ENCODE results near the gene CD300LG.
"Not testable (repeated sequence)": the region's sequence is repeated elsewhere in the genome, so short reads cannot be mapped to it uniquely, and the experiment has no call there.

CD300LG gene

DNA sequence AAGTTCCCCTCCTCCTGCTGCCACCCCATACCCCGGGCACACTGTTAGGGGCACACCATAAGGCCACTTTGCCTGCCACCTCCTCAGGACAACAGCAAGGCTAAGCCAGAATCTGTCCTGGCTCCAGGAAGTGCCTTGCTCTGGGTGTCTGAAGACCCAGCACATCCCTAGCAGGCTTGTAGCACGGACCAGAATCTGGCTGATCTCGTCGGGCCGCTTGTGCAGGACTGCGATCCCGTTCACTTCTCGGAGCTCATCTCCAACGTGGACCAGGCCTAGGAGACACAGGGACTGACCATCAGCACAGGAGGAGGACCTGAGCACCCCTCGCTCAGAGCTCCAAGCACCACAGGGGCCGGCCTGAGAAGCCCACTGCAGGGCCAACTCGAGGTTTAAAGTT is 21.4 kb upstream of the CD300LG start:
- DNase-seq (ENCODE audit: low read depth), result no peak

DNA sequence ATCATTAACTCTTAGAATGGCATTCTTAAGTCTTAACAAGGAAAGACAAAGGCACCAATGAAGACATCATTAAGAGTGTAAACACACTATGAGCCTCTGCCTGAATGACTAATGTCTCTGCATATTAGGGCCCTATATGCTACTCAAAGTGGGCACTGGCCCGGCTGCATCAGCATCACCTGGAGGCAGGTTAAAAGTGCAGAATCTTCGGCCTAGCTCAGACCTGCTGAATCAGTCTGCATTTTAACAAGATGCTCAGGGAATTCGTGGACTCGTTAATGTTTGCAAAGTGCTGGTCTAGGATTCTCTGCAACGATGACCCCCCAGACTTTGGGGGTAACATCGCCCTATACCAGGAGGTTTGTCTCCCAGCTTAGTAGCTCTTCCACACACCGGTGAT is 20.8 kb upstream of the CD300LG start:
- DNase-seq (ENCODE audit: low read depth), result no peak

DNA sequence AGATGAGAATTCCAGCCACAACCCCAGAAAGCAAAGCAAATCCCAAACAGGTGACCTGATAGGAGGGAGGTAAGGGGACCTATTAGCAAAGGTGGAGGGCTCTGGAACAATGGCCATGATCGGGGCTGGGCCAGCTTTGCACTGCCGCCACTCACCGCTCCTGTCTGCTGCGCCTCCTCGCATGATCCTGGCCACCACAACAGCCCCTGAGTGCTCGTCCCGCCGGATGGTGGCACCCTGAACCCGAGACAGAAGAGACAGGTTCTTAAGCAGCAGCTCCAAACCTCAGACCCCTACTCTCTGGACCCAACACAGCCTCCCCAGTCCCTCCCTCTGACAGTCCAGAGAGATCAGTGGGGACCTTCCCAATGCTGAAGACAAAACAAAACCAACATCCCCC is 19.4 kb upstream of the CD300LG start:
- DNase-seq (ENCODE audit: low read depth), result no peak

DNA sequence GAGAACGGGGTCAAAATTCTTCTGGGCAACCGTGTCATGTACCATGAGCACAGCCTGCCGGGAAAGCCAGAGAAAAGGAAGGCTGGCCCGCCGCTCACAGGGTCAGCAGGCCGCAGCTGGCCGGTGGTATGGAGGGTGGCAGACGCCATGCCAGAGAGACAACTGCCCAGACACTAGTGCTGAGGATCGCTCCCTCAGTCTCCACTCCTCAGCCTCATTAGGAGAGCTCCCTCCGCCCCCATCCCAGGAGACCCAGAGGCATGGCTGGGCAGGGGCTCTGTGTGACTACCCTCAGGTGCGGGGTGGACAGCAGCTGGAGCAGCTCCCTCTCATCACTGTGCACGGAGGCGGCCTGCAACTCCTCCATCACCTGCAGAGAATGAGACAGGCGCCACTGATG is 17.2 kb upstream of the CD300LG start:
- DNase-seq (ENCODE audit: low read depth), result no peak

DNA sequence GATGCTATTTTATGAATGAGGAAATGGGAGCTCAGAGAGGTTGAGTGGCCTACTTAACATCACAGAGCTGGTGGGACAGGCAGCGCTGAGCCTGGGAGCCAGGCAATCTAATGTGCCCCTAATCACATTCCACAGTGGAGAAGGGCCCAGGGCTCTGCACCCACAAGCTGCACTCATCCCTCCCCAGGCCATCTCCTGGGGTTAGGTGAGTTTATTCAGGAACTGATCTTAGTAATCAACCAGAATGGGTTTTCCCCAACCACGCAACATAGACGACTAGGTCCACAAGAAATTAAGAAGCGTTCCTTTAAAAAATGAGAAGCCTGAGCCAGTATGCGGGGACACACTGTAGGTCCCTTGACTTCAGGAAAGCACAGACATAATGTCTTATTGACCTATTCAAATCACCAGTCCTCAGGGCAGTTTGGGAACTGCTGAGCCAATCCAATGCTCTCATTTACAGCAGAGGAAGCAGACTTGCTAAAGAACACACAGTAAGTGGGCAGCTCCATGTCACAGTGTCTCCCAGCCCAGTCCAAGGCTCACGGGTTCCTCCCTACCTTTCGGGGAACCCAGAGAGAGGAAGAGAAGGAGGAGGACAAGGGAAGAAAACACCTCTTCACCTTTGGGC is 16.4 kb upstream of the CD300LG start:
- DNase-seq (ENCODE audit: low read depth), result no peak

DNA sequence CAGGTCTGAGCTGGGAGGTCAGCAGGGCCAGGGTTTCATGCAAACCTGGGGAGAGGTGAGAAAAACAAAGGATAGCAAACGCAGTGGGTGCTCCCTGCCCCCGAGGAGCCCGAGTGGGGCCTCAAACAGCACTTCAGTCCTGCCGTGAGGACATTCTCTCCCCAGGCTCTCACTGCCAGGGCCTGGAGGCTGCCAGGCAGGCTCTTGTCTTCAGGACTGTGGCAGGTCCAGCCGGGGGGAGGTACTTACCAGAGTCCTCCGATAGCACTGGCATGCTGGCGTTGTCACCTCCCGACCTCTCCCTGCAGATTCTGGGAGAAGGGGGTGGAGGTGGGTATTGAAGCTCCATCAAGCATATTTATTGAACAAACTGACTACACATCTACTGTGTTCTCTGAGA is 15.3 kb upstream of the CD300LG start:
- DNase-seq (ENCODE audit: low read depth), result no peak

DNA sequence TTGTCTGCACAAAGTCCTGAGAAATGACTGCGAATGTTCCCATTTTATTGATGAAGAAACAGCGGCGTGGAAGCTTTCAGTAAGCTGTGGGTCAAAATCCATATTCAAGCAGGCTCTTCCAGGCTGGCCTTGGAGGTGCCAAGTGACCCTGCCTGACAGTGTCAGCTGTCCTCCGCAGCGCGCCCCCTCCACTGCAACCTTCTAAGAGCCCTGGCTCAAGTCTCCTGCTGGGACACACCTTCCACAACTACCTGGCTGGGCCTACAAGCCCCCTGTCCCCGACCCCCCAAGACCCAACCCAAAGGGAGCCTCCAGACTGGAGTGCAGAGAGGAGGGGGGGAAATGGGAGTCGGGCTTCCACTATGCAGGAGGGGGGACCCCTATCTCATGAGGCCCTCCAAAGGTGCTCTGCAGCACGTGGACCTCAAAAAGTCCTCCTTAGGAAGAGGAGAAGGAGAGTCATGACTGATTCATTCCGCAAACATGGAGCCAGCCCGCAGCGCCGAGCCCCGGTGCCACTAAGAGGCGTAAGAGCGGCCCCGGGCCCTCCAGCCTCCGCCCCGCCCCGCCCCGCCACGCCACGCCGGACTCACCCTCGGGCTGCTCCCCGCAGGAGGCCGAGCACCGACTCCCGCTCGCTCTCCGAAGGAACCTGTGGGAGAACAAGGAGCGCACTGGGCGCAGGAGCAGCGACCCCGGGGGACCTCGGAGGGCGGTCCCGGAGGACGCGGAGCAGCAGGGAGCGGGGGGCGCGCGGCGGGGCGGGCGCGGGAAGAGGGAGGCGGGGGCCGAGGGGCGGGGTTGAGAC is 14.6 kb upstream of the CD300LG start:
- no peak for DNase-seq (ENCODE audit: low read depth)

DNA sequence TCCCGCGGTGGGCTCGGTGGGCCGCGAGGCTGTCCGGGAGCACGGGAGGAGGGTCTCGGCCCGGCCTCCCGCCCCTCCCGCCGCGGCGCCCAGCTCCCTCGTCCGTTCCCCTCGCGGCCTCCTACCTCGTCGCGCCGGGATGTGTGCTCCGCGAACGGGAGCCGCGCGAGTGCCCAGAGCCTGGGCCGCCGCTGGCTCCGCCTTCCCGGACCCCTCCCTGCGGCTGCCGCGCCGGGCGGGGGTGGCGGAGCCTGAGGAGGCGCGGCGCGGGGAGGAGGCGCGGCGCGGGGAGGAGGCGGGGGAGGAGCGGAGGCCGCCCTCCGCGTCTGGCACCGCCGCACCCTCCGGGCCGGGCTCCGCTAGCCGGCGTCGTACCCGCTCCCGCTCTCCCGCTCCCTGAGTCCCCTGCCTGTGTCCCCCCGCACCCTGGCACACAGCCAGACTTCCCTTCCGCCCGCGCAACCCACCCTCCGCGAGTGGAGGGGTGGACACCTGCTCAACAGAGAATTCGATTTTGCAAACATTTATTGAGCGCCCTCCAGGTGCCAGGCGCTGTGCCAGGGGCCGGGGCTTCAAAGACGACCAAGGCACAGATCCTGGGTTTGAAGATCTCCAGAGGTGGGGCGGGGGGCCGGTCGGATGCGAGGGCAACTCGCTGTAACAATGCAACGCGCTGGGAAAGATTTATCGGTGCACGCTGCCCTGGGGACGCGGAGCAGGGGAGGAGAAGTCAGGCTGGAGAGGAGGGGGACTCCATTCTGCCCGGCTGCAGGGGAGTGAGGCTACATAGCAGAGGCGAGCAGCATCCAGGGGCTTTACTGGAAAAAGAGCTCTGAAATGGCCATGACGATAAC is 13.8 kb upstream of the CD300LG start, which contains the start of gene MPP3:
Gene MPP3 (minus strand): TSS at position 171 of the 854 bp plus-strand sequence. CDS start 1,240 bp downstream, outside the sequence.
- DNase-seq (ENCODE audit: low read depth), result peak; percentile 16

DNA sequence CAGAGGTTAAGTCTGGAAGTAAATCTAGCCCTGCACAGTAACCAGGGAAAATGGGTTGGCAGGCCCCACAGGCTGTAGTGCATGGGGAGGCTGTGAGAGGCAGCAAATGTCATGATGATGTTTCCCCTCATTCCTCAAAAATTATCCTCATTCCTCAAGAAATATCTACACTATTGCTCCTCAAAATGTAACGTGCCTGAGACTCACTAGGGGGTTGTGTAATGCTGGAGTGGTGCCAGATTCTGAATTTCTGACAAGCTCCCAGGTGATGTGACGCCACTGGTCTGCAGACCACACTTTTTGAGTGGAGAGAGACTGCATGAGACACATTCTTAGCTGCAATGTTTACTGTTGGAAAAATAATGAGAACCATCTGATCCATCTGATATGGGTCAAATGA is 12.9 kb upstream of the CD300LG start:
- no peak for DNase-seq (ENCODE audit: low read depth)

DNA sequence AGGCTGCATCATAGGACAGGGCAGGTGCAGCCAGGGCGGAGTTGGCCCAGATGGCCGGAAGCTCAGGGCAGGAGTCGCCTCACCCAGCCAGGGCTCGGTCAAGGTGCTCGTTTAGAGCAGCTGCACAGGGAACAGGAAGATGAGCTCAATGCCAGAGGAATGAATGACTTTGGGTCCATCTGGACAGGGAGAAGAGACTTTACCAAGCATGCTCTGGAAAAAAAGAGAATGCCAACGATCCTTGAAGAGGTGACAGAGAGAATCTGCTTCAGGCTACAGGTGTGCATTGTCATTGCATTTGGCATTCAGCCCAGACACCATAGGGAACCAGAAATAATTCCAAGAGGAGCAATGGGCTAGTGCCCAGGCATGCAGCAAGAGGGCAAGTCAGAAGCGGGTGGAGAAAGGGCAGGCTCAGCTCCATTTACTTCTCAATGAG is 7.3 kb upstream of the CD300LG start:
- DNase-seq (ENCODE audit: low read depth), result no peak

DNA sequence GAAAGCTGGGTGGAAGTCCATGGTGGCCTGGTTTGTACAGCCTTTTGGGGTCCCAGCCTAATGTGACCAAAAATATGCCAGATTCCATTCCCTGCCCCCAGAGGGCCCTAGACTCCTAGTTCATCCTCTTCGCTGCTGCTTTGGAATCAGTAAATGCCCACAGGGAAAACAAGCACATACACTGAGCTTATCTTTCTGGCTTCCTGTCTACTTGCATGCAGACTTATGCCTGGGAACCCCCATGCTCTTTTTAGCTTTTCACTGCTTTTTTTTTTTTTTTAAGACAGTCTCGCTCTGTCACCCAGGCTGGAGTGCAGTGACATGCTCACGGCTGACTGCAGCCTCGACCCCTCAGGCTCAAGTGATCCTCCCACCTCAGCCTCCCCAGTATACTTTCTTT is 6.2 kb upstream of the CD300LG start:
- no peak for DNase-seq (ENCODE audit: low read depth)

DNA sequence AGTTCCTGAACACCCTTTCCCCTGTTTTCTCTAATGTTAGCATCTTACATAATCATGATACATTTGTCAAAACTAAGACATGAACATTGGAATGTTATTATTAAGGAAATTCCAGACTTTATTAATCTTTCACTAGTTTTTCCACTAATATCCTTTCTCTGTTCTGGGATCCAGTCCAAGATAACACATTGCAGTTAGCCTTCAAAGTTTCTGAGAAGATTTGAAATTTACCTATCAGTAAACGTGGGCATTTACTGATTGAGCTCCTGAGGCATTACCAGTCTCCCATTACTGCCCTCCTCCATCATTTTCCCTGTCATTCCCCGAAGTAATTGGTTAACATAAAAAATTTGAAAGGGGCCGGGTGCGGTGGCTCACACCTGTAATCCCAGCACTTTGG is 5.7 kb upstream of the CD300LG start:
- no peak for DNase-seq (ENCODE audit: low read depth)

DNA sequence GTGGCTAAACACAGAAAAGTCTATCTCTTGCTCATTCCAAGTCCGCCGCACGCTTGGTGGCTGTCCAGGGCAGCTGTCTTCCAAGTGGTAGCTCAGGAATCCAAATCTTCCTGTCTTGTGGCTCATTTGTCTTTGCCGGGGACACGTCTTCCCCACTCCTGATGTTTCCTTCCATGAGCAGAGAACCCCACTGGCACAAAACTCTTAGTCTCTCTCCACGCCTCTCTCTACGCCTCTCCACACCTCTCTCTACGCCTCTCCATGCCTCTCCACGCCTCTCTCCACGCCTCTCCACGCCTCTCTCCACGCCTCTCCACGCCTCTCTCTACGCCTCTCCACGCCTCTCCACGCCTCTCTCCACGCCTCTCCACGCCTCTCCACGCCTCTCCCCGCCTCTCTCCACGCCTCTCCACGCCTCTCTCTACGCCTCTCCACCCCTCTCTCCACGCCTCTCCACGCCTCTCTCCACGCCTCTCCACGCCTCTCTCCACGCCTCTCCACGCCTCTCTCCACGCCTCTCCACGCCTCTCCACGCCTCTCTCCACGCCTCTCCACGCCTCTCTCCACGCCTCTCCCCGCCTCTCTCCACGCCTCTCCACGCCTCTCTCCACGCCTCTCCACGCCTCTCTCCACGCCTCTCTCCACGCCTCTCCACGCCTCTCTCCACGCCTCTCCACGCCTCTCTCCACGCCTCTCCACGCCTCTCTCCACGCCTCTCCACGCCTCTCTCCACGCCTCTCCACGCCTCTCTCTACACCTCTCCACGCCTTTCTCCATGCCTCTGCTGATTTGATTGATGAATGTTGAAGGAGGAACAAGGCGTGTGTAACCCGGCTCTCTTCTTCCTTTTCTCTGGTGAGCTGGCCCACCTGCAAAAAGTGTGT is 4.6 kb upstream of the CD300LG start:
- DNase-seq (ENCODE audit: low read depth), result not testable (repeated sequence)

DNA sequence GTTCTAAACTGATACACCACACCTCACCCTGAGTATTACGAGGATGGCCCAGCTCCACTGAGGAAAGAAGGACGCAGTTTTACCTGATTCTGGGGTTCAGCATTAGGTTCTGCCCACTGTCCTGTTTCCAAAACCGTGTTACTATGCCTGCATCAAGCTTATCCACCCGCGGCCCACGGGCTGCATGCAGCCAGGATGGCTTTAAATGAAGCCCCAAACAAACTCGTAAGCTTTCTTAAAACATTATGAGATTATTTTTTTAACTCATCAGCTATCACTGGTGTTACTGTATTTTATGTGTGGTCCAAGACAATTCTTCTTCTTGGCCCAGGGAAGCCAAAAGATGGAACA is 4.0 kb upstream of the CD300LG start:
- DNase-seq (ENCODE audit: low read depth), result no peak

DNA sequence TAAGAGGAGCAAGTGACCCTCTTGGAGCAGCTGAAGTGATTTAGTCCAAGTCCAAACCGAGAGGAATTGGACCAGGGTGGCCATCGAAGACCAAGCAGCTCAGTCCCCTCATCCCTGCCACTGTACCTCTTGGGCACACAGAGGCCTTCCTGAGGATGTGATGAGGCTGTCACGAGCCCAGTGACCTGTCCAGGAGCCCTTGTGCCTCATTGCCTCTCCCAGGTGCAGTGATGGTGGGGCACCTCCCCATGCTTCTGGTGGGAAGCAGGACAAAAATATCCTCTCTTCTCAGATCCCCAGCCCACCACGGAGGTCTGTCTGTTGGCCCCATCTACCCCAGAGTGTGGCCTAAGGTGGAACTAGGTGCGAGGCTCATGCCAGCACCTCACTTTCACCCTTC is 2.7 kb upstream of the CD300LG start:
- no peak for DNase-seq (ENCODE audit: low read depth)

DNA sequence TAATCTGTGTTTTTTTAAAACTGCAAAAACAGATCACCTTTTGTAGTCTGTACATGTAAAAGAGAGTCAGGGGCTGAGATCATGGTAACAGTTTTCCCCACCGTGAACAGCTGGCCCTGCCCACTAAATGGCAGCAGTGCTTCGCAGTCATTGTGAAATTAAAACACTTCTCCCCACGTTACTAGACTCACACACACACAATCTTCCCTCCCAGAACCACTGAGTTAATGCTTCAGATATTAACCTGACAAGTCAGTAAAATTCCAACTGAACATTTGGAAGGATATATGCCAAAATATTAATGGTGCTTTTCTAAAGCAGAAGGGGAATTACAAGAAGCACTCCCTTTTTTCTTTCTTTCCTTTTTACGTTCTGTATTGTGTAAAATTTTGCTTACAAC is 1.2 kb upstream of the CD300LG start:
- no peak for DNase-seq (ENCODE audit: low read depth)

DNA sequence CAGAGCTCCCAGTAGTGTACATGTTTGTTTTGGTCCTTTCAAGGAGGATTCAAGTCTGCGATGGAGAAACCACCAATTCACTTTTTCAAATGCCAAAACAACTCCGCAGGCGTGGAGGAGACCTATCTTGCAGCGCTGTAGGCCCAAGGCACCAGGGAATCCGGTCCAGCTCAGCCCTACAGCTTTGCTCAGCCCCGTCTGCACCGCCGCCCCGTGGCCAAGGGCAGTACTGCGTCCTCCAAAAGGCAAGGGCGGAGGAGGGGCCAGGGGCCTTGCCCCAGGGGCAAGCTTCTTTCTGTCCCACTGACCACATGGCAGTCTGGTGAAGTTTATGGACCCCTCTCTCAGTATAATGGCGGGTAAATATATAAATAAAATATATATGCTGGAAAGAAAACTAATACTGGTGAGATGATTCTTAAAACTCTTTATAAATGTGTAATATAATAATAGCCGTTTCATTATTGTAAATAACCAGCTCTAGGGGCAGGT is 709 bp upstream of the CD300LG start:
- DNase-seq (ENCODE audit: low read depth), result peak; percentile 72

DNA sequence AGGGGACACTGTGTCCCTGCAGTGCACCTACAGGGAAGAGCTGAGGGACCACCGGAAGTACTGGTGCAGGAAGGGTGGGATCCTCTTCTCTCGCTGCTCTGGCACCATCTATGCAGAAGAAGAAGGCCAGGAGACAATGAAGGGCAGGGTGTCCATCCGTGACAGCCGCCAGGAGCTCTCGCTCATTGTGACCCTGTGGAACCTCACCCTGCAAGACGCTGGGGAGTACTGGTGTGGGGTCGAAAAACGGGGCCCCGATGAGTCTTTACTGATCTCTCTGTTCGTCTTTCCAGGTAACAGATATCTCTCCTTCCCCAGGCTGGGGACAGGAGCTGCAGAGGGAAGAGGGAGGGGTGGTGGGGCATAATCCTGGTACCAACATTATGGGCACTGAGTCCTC is 1.6 kb downstream of the CD300LG start:
- no peak for DNase-seq (ENCODE audit: low read depth)

DNA sequence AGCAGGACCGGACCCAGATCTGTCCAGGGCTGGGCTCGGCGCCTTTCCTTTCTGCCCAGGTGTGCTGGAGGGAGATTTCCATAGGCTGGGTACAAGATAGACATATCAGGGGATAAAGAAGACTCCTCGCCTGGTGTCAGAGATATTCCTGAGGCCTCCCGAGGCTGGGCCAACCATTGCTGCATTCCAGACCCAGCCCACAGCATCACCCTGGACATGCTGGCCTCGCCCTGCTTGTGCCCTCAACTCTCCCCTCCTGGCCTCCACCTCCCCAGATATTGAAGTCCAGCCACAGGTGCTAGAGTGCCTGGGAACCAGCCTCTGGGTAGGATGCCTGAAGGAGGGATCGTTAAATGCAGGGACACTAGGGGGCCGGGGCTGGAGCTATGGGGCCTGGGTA is 2.1 kb downstream of the CD300LG start:
- DNase-seq (ENCODE audit: low read depth), result no peak

DNA sequence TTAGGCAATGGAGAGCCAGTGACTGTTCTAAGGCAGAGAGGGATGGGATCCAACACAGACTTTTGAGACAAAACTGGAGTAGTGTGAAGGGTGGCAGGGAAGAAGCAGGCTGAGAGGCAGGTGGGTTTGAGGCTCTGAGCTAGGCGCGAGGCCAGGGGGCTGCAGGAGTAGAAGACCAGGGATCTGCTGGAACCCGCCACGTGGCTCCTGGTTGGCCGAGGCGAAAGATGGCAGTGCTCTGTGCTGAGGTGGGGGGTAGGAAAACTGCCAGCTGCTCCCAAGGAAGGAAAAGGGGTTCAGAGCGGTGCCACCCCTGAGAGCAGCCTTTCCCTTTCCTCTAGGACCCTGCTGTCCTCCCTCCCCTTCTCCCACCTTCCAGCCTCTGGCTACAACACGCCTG is 5.6 kb downstream of the CD300LG start:
- no peak for DNase-seq (ENCODE audit: low read depth)

DNA sequence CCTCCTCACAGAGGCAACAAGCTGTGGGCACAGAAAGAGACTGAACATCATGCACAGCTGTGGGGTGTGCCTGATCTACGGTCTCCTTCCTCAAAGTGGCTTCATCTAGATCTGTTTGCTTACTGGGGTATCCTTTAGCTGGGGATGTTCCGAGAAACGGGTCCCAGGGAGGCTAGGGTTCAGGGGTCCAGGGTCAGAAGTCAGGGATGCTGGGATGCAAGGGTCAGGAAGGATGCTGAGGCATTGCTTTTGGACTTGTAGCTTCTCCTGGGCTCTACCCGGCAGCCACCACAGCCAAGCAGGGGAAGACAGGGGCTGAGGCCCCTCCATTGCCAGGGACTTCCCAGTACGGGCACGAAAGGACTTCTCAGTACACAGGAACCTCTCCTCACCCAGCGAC is 6.6 kb downstream of the CD300LG start:
- DNase-seq (ENCODE audit: low read depth), result no peak

DNA sequence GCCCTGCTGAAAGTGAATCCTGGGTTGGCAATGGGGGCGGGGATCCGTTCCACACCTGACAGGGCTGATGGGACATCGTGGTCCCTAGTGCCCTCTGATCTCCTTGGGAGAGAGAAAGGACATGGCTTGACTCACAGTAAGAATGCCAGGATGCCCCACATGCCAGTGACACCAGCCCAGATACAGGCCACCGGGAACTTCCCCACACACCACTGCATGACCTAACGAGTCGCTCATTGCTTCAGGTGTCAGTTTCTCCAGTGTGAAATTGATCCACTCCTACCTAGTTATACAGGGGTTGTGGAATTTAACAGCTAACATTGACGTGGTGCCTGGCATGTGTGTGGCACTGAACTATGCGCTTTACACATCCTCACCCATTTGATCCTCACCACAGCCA is 7.5 kb downstream of the CD300LG start:
- DNase-seq (ENCODE audit: low read depth), result no peak

Data from stimulated activated CD8-positive, alpha-beta memory T cell treated with anti-CD3 and anti-CD28 coated beads, Interleukin-4, amount 100 ng/mL, for 24 hours (primary cell).